WERI-Rb-1 (cell line): ENCODE measurements around the gene TPBG.

Experiments used
- DNase-seq: peaks from one replicate; pipeline ENCODE4 v3.0.0-alpha.2; 2020
- H3K27ac ChIP-seq: fragments of 250-450 bp; sonication (Bioruptor Pico); 2 replicates; pipeline ENCODE4 v1.5.1; 2020; ENCODE audit warnings: mild to moderate bottlenecking, moderate library complexity
- H3K27me3 ChIP-seq: fragments of 250-450 bp; sonication (Bioruptor Pico); 2 replicates; pipeline ENCODE4 v1.5.1; 2021; ENCODE audit warnings: mild to moderate bottlenecking, low read depth, moderate library complexity; ENCODE audit not compliant: insufficient read depth, severe bottlenecking
- H3K36me3 ChIP-seq: fragments of 250-450 bp; sonication (Bioruptor Pico); 2 replicates; pipeline ENCODE4 v1.5.1; 2020; ENCODE audit warnings: mild to moderate bottlenecking, moderate library complexity
- H3K4me3 ChIP-seq: 2 replicates; pipeline ENCODE4 v1.5.1; 2011; ENCODE audit warnings: low read depth, mild to moderate bottlenecking, control low read depth, low read length
- H3K9me3 ChIP-seq: fragments of 250-450 bp; sonication (Bioruptor Pico); 2 replicates; pipeline ENCODE4 v1.5.1; 2021; ENCODE audit warnings: mild to moderate bottlenecking, moderate library complexity; ENCODE audit not compliant: severe bottlenecking
- CTCF ChIP-seq: IDR thresholded peaks from 2 replicates; pipeline ENCODE4 v1.5.1; 2011; ENCODE audit warnings: low read depth, mild to moderate bottlenecking, control low read depth, inconsistent platforms, low read length

Gene TPBG

GRCh38 chr6:82363428-82364086, at the start of gene TPBG:
TSS of gene TPBG (plus strand) at chr6:82363817. CDS start at chr6:82364962, 1,145 bp downstream.
- no peaks in the 10 kb centered on the region for H3K27me3 ChIP-seq
- H3K4me3 ChIP-seq = peak within 1 kb of the TSS; percentile 93
- H3K36me3 ChIP-seq = no peaks in the 10 kb centered on the region
- H3K9me3 ChIP-seq = no peaks in the 10 kb centered on the region
- DNase-seq = peak; percentile 84
- peak within 1 kb of the TSS; percentile 54; the same call in 1 of the 2 replicates for H3K27ac ChIP-seq
- peak; percentile 62; the same call in 1 of the 2 replicates for TF ChIP-seq CTCF

- no peaks in the 10 kb centered on the region for H3K9me3 ChIP-seq
- no peaks in the 10 kb centered on the region for H3K36me3 ChIP-seq
- H3K27ac ChIP-seq = no peak overlapping the region
- H3K4me3 ChIP-seq = no peak overlapping the region
- no peak for TF ChIP-seq CTCF
- DNase-seq = no peak
- H3K27me3 ChIP-seq = no peaks in the 10 kb centered on the region
These were observed 41.2 kb upstream of the TPBG start for GRCh38 chr6:82322386-82322785.

GRCh38 chr6:82329766-82330165, 33.9 kb upstream of the TPBG start:
- Histone ChIP-seq H3K36me3 (no peaks in the 10 kb centered on the region), H3K27ac (no peak overlapping the region), H3K4me3 (no peak overlapping the region), H3K9me3 (no peaks in the 10 kb centered on the region), H3K27me3 (no peaks in the 10 kb centered on the region)
- no peak for TF ChIP-seq CTCF
- no peak for DNase-seq

- no peak for DNase-seq
- TF ChIP-seq CTCF = no peak
- H3K36me3 ChIP-seq = no peaks in the 10 kb centered on the region
- H3K27me3 ChIP-seq = no peaks in the 10 kb centered on the region
- no peak overlapping the region for H3K27ac ChIP-seq
- no peaks in the 10 kb centered on the region for H3K9me3 ChIP-seq
- H3K4me3 ChIP-seq = no peak overlapping the region
These were observed 33.3 kb upstream of the TPBG start for GRCh38 chr6:82330171-82330804.

GRCh38 chr6:82331031-82331773, 32.4 kb upstream of the TPBG start:
- no peaks in the 10 kb centered on the region for H3K27me3 ChIP-seq
- no peaks in the 10 kb centered on the region for H3K36me3 ChIP-seq
- no peak overlapping the region for H3K4me3 ChIP-seq
- no peak for DNase-seq
- H3K27ac ChIP-seq = no peak overlapping the region
- no peaks in the 10 kb centered on the region for H3K9me3 ChIP-seq
- peak; percentile 62 for TF ChIP-seq CTCF
